Activated CD4-positive, CD25-positive, alpha-beta regulatory T cell treated with anti-CD3 and anti-CD28 coated beads, Interleukin-2, amount 50 U/mL, for 16 hours (primary cell): Measurements from ENCODE around the gene PAEP.

Source experiments
- DNase-seq: peaks from one replicate; pipeline ENCODE4 v3.0.0-alpha.2; 2020; ENCODE audit warnings: low read depth, low spot score

Gene PAEP

DNA sequence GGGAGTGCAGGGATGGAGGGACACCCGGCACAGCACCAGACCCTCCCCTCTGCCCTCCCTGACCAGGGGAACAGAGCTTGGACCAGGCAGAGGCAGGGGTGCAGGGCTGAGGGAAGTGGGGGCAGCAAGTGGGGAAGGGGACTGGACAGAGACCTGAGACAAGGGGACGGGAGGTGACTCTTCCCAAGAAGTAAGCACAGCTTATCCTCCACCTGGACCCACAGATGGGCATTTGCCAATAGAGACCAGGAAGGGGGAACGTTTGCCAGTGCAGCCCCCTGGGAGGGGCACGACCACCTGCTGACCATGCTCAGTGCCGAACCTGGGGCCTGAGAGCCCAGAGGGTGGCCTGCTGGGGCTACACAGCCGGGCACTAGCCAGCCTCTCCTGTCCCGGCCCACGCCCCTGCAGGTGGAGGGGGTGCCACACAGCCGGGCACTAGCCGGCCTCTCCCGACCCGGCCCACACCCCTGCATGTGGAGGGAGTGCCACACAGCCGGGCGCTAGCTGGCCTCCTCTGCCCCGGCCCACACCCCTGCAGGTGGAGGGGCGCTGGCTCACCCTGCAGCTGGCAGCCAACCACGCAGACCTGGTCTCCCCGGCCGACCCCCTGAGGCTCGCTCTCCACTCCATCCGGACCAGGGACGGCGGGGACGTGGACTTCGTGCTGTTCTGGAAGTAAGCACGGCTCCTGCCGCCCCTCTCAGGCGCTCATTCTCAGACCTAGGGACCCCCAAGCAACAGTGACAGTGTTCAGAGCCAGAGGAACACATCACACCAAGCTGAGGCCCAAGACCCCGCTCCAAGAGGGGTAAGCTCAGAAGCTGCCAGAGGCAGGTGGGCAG lies 53.5 kb downstream of the PAEP start:
- no peak for DNase-seq

DNA sequence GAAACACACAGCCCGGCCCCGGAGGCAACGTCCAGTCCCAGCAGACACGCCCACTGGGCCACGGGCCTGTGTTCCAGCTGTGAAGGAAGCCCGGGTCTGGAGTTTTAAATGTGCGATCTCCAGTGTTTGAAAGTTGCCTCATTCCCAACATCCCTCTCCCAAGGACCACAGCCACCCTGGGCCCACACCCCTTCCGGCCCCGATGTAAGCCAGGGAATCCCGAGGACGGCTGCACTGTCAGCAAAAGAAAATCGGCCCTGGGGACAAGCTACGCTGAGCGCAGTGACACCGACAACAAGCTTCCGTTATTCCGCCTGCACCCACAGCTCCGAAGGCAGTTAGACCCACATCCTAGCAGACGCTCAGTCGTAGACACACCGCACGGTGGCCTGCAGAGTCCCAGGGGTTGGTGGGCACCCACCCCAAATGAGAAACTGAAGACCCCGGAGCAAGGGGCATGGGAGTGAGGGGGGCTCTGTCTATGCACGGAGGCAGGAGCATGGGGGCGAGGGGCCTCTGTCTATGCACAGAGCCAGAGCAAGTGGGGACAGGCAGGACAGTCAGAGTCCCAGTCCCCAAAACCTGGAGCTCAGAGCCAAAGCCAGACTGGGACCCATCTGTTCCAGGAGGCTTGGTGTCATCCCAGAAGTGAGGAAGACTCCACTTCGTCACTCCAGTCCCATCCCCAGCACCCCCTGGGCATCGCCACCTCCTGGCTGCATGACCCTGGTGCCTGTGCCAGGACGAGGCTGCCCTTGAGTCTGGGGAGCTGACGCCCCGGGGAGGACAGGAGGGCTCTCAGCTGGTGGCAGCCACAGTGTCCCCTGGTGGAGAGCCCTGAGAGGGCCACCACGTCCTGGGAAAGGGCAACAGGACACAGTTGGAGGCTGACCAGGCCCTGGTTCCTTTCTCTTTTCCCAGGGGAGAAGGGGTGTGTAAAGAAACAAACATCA lies 54.4 kb downstream of the PAEP start:
- no peak for DNase-seq
